Stomach (tissue), 9 donors: Measurements from ENCODE around the gene AGAP1. TPM values are rescaled to one million over a fixed set of nuclear protein-coding genes. Genes with fewer than 3 reads are reported as not detected.

ENCODE experiments used
- DNase-seq, 2 donors: peaks; one replicate each; pipeline versions ENCODE4 v3.0.0 to v3.0.0-alpha.2; 2013 to 2019
- H3K27ac ChIP-seq, 5 donors: fragments of 200-600 bp in 4 of 5; sonication (generic) in 4 of 5; one replicate each; pipeline ENCODE4 v1.5.1; 2013 to 2019; ENCODE audit warnings: mild to moderate bottlenecking in 1 of 5, moderate library complexity in 1 of 5
- H3K27me3 ChIP-seq, 3 donors: fragments of 200-600 bp; sonication (generic); one replicate each; pipeline ENCODE4 v1.5.1; 2017 to 2019; ENCODE audit warnings: mixed run types in 1 of 3
- H3K36me3 ChIP-seq, 4 donors: fragments of 200-600 bp; sonication (generic); 1 replicate in 3 of 4; 2 replicates in 1 of 4; pipeline ENCODE4 v1.5.1; 2016 to 2019
- H3K4me1 ChIP-seq, 4 donors: fragments of 200-600 bp; sonication (generic); one replicate each; pipeline ENCODE4 v1.5.1; 2016 to 2019
- H3K4me3 ChIP-seq, 4 donors: fragments of 200-600 bp; sonication (generic) in 3 of 4; one replicate each; pipeline ENCODE4 v1.5.1; 2016 to 2019; ENCODE audit warnings: mild to moderate bottlenecking in 1 of 4
- H3K9me3 ChIP-seq, 4 donors: fragments of 200-600 bp; sonication (generic); one replicate each; pipeline ENCODE4 v1.5.1; 2016 to 2019
- EP300 ChIP-seq: sonication (generic); formaldehyde crosslinking; IDR thresholded peaks from one replicate; pipeline ENCODE4 v1.6.1; 2017; ENCODE audit warnings: antibody characterized with exemption
- POLR2A ChIP-seq, 4 donors: fragments of 450-650 bp; IDR thresholded peaks; one replicate each; pipeline ENCODE4 v1.6.1; 2016; ENCODE audit warnings: antibody characterized with exemption in 4 of 4, control low read depth in 2 of 4, mild to moderate bottlenecking in 1 of 4, moderate library complexity in 1 of 4
- POLR2AphosphoS5 ChIP-seq, 3 donors: sonication (generic); formaldehyde crosslinking; IDR thresholded peaks; one replicate each; pipeline ENCODE4 v1.6.1; 2016; ENCODE audit warnings: antibody characterized with exemption in 3 of 3
- WGBS, 5 donors: extraction: QIAGEN DNeasy Blood & Tissue Kit in 3 of 5; methylation state at CpG; one replicate each; pipeline versions ENCODE4 v1.1.5 to v1.1.7; 2013 to 2018; 5-methylcytosine and 5-hydroxymethylcytosine counted together
- intact Hi-C: fragments of 100-400 bp; cut with DNase I; formaldehyde crosslinking; loops from one replicate; pipeline ENCODE4 v1.15.1; 2023; ENCODE audit warnings: low total_unique reads
- polyA plus RNA-seq, 3 donors: library from polyadenylated mRNA; stranded (reverse); fragments of 200-250 nt; gene quantifications; one replicate each; pipeline ENCODE4 v1.2.3, GENCODE V29; 2013
- total RNA-seq, 5 donors: library from RNA; depleted of rRNA; stranded (reverse); fragments of >200 nt; gene quantifications; one replicate each; pipeline versions ENCODE4 v1.1.0 to v1.2.3, GENCODE V29; 2014 to 2016
- TF ChIP-seq, protein P1 (sequence below), 7 experiments: fragments of 450-650 bp in 4 of 7; fragments of 200-600 bp in 3 of 7; sonication (generic) in 3 of 7; IDR thresholded peaks; one replicate each; pipeline ENCODE4 v1.5.1; 2016 to 2019; ENCODE audit warnings: antibody characterized with exemption in 7 of 7, control low read depth in 2 of 7, mild to moderate bottlenecking in 1 of 7
- donor health status: healthy with polysubstance abuse.
- donor health status: Bipolar disorder and iron deficiency.
- donor health status: healthy.

Gene AGAP1
- total and polyA plus RNA-seq, 8 donors = 4.2 to 139 (median 35.0) TPM

DNA sequence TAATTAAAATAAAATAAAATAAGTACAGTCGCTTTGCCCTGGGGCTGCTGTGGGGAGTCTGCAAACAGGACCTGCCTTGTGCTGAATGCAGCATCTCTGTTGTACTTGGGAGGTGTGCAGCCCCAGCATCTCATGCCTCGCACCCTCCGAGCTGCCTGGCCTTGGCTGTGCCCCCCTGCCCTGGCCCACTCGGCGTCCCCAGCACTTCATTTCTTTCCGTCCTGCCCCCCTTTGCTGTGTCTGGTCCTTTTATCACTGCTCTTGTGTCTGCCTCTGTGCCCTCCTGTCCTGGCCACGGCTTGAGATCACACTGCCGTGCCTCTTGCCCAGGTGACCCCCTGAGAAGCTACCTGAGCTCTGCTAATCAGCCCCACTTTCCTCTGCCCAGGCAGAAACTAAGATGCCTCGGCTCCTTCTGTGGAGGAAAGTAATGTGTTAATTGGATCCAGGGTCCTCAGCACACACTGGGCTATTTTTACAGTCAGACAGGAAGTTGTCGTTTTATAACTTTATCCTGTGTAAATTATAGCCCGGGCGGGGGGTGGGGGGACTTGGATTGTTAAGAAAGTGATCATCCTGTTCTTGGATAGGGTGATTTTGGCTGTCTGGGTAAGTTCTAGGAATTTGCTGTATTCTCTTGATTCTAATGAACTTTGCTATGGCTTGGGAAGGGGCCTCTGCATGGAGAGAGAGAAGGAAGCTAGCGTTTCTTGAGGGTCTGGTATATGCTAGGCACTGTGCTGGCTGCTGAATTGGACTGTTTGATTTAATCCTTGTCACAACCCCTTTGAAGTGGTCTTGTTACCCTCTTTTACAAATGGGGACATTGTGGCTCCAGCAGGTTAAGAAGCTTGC is 69.4 kb downstream of the AGAP1 start:
- H3K9me3 ChIP-seq = peaks cover 0 to 3% (median 2%) of the 10 kb centered on the region in 4 donors
- H3K27me3 ChIP-seq = no peaks in the 10 kb centered on the region
- intact Hi-C loops = no loop called here
- TF ChIP-seq, protein P1, sequence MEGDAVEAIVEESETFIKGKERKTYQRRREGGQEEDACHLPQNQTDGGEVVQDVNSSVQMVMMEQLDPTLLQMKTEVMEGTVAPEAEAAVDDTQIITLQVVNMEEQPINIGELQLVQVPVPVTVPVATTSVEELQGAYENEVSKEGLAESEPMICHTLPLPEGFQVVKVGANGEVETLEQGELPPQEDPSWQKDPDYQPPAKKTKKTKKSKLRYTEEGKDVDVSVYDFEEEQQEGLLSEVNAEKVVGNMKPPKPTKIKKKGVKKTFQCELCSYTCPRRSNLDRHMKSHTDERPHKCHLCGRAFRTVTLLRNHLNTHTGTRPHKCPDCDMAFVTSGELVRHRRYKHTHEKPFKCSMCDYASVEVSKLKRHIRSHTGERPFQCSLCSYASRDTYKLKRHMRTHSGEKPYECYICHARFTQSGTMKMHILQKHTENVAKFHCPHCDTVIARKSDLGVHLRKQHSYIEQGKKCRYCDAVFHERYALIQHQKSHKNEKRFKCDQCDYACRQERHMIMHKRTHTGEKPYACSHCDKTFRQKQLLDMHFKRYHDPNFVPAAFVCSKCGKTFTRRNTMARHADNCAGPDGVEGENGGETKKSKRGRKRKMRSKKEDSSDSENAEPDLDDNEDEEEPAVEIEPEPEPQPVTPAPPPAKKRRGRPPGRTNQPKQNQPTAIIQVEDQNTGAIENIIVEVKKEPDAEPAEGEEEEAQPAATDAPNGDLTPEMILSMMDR (IDR thresholded peaks at IDR 0.05) = no peak
- TF ChIP-seq POLR2A (IDR thresholded peaks at IDR 0.05) = no peak
- TF ChIP-seq EP300 = no peak
- no peak for TF ChIP-seq POLR2AphosphoS5 (IDR thresholded peaks at IDR 0.05)
- 63 to 72% (median 66%) methylated on average over 13 of the region's 13 CpGs for WGBS, 5 donors
- H3K27ac ChIP-seq = no peak overlapping the region
- DNase-seq = no peak
- peaks cover 0 to 47% (median 35%) of the 10 kb centered on the region in 4 donors for H3K4me1 ChIP-seq
- no peak overlapping the region for H3K4me3 ChIP-seq
- H3K36me3 ChIP-seq = peaks cover 0 to 4% (median under 1%) of the 10 kb centered on the region in 4 donors

- intact Hi-C loops = no loop called here
- peaks cover 0 to 10% (median 7%) of the 10 kb centered on the region in 4 donors for H3K9me3 ChIP-seq
- peaks cover 0 to 8% (median 2%) of the 10 kb centered on the region in 4 donors for H3K36me3 ChIP-seq
- H3K27ac ChIP-seq = no peak overlapping the region
- H3K27me3 ChIP-seq = no peaks in the 10 kb centered on the region
- WGBS, 5 donors = 76 to 82% (median 81%) methylated on average over 6 of the region's 6 CpGs
- H3K4me3 ChIP-seq = no peak overlapping the region
- H3K4me1 ChIP-seq = peaks cover 0 to 43% (median 35%) of the 10 kb centered on the region in 4 donors
- TF ChIP-seq POLR2A (IDR thresholded peaks at IDR 0.05) (no peak), POLR2AphosphoS5 (IDR thresholded peaks at IDR 0.05) (no peak), EP300 (no peak)
- TF ChIP-seq, protein P1 (IDR thresholded peaks at IDR 0.05) = no peak
- no peak for DNase-seq
These were observed 70.2 kb downstream of the AGAP1 start for GRCh38 chr2:235564066-235564465.

DNA sequence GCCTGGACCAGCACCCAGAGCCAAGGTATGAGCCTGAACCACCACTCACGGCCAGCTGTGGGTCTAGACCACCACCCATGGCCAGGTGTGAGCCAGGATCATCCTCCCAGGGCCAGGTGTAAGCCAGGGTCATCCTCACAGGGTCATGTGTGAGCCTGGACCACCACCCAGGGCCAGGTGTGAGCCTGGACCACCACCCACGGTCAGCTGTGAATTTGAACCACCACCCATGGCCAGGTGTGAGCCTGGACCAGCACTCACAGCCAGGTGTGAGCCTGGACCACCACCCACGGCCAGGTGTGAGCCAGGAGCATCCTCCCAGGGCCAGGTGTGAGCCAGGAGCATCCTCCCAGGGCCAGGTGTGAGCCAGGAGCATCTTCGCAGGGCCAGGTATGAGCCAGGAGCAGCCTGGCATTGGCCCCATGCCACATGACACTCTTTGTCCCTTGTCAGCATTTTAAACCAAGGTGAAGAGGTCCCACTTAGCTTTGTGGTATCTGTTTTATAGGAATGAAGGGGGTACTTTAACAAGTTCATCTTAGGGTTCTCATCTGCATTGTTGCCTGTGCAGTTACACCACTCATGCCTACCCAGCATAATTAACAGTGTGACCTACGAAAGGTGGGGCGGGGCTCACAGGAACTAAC is 71.2 kb downstream of the AGAP1 start:
- WGBS, 5 donors = 83 to 92% (median 87%) methylated on average over 4 to 6 of the region's 6 CpGs
- Histone ChIP-seq H3K4me1 (peaks cover 0 to 46% (median 35%) of the 10 kb centered on the region in 4 donors), H3K4me3 (no peak overlapping the region), H3K36me3 (peaks cover 0 to 8% (median 2%) of the 10 kb centered on the region in 4 donors), H3K27me3 (no peaks in the 10 kb centered on the region), H3K27ac (no peak overlapping the region), H3K9me3 (peaks cover 0 to 10% (median 7%) of the 10 kb centered on the region in 4 donors)
- TF ChIP-seq POLR2A (IDR thresholded peaks at IDR 0.05) (no peak), POLR2AphosphoS5 (IDR thresholded peaks at IDR 0.05) (no peak), EP300 (no peak)
- TF ChIP-seq, protein P1 (IDR thresholded peaks at IDR 0.05) = no peak
- intact Hi-C loops = no loop called here
- DNase-seq = no peak

- no peaks in the 10 kb centered on the region for H3K27me3 ChIP-seq
- no peak overlapping the region for H3K4me3 ChIP-seq
- intact Hi-C loops = no loop called here
- peaks cover 0 to 10% (median 7%) of the 10 kb centered on the region in 4 donors for H3K9me3 ChIP-seq
- TF ChIP-seq, protein P1 (IDR thresholded peaks at IDR 0.05) = no peak
- TF ChIP-seq EP300 (no peak), POLR2AphosphoS5 (IDR thresholded peaks at IDR 0.05) (no peak), POLR2A (IDR thresholded peaks at IDR 0.05) (no peak)
- 53 to 64% (median 54%) methylated on average over 11 of the region's 11 CpGs for WGBS, 5 donors
- DNase-seq = no peak
- H3K36me3 ChIP-seq = peaks cover 0 to 8% (median 2%) of the 10 kb centered on the region in 4 donors
- H3K4me1 ChIP-seq = peaks cover 0 to 48% (median 23%) of the 10 kb centered on the region in 4 donors
- no peak overlapping the region for H3K27ac ChIP-seq
These were observed 72.6 kb downstream of the AGAP1 start for GRCh38 chr2:235566415-235566814.
